SK-N-MC (cell line): ENCODE results near the gene ADGRL3.
A peak's percentile ranks its signal among the peaks of the same experiment; 100 is the strongest.

ENCODE experiments used
- DNase-seq: peaks from one replicate; pipeline ENCODE4 v3.0.0-alpha.2; 2011; ENCODE audit warnings: low read depth, low spot score
- H3K27ac ChIP-seq: fragments of 200-600 bp; sonication (generic); 2 replicates; pipeline ENCODE4 v1.5.1; 2016; ENCODE audit warnings: mixed run types
- H3K36me3 ChIP-seq: fragments of 200-600 bp; sonication (generic); 2 replicates; pipeline ENCODE4 v1.6.1; 2017; ENCODE audit warnings: antibody characterized with exemption, low read length, mixed read lengths; ENCODE audit not compliant: insufficient read depth
- H3K4me3 ChIP-seq: fragments of 200-600 bp; sonication (generic); 2 replicates; pipeline ENCODE4 v1.5.1; 2016
- H3K9ac ChIP-seq: fragments of 200-600 bp; sonication (generic); 2 replicates; pipeline ENCODE4 v1.8.0; 2017; ENCODE audit warnings: mixed run types, mixed read lengths; ENCODE audit not compliant: insufficient read length
- H3K9me3 ChIP-seq: fragments of 200-600 bp; sonication (generic); 2 replicates; pipeline ENCODE4 v1.6.1; 2017; ENCODE audit warnings: low read depth, mild to moderate bottlenecking, antibody characterized with exemption, low read length, moderate library complexity, mixed read lengths
- EZH2 ChIP-seq: fragments of 200-600 bp; sonication (generic); IDR thresholded peaks from one replicate; pipeline ENCODE4 v1.6.1; 2017; ENCODE audit warnings: antibody characterized with exemption
- FOXP2 ChIP-seq: optimal IDR thresholded peaks from 2 replicates; pipeline ENCODE3; 2011; ENCODE audit warnings: mild to moderate bottlenecking, moderate library complexity; ENCODE audit not compliant: insufficient read depth; ENCODE audit errors: extremely low read length, control extremely low read depth
- POLR2AphosphoS5 ChIP-seq: IDR thresholded peaks from 2 replicates; pipeline ENCODE4 v1.6.1; 2012; ENCODE audit warnings: mild to moderate bottlenecking, low read depth, low read length, borderline replicate concordance

The ADGRL3 gene

DNA sequence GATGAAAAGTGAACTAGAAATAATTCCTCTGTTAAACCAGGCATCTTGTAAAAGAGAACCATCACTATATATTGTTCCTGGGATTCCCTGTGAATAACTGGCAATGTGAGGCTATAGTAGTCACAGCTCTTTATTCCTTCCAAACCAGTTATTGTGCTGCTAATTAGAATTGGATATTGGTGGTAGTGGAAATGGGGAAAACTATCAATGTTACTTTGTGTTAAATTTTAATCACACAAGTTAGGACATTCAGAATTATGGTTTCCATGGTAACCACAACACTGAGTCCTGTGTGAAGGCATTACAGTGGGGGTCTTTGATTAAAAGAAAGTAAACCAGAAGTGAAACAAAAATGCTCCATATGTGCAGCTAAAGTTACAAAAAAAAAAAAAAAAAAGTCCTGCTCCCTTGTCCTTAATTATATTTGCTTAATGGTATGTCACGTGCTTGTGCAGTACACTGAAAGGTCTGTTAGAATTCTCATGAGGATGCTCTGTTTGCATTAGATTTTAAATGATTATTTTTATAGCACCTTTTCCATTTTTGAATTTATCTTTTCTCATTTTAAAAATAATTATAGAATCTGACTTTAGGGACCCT lies 200.4 kb downstream of the ADGRL3 start:
- DNase-seq: no peak
- Histone ChIP-seq H3K4me3 (no peak overlapping the region), H3K9me3 (no peaks in the 10 kb centered on the region), H3K36me3 (no peaks in the 10 kb centered on the region), H3K9ac (no peak overlapping the region), H3K27ac (no peak overlapping the region)
- no peak for TF ChIP-seq EZH2

DNA sequence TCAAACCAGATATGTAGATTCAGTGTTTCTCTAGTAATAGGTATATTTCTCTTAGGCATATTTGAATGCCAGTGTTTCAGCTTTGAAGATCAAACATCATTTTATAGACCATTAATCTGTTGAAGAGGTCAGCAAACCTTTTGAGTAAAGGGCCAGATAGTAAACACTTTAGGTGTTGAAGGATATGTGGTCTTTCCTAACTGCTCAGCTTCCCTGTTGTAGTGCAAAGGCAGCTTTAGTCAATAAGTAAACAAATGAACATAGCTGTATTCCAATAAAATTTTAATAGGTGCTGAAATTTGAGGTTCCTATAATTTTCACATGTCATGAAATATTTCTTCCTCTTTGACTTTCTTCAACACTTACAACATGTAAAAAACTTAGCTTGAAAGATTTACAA lies 201.6 kb downstream of the ADGRL3 start:
- no peak overlapping the region for H3K4me3 ChIP-seq
- no peak for DNase-seq
- no peak overlapping the region for H3K27ac ChIP-seq
- TF ChIP-seq POLR2AphosphoS5 (no peak), FOXP2 (no peak), EZH2 (no peak)
- no peaks in the 10 kb centered on the region for H3K9me3 ChIP-seq
- no peak overlapping the region for H3K9ac ChIP-seq
- H3K36me3 ChIP-seq: no peaks in the 10 kb centered on the region

DNA sequence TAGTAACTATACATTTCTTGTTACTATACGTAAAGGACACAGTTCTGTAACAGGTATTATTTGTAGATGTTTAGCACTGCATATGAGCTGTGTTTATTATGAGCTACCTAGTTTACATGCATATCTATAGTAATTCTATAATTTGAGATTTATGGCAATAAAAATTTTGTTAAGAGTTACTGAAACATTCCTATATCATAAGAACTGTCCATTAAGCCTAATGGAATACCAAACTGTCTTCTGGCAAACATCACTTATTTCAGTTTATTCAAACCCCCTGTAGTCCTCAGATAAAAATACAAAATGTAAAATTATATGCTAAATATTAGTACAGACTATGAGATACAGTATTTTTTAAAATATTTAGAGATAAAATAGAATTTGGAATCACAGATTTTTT lies 205.2 kb downstream of the ADGRL3 start:
- H3K27ac ChIP-seq: no peak overlapping the region
- no peak for DNase-seq
- TF ChIP-seq EZH2 (no peak), FOXP2 (no peak), POLR2AphosphoS5 (no peak)
- no peaks in the 10 kb centered on the region for H3K9me3 ChIP-seq
- no peak overlapping the region for H3K4me3 ChIP-seq
- no peaks in the 10 kb centered on the region for H3K36me3 ChIP-seq
- H3K9ac ChIP-seq: no peak overlapping the region

DNA sequence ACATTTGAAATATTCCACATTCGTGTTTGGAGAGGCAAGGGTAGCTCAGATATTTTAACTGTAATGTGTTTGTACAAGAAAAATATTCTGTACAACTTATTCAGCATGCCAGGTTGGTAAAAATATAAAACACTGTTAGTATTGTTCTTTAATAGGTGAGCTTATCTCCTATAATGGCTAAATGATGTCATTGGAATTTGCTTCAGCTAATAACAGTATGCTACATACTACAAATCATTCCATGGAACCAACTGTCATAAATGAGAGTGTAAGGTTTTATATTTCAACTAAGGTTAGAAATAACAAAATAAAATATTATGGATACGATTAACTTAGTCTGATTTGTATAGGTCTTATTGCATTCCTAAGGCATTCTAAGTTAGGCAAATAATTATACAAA lies 206.6 kb downstream of the ADGRL3 start:
- no peak for DNase-seq
- no peak for TF ChIP-seq EZH2
- TF ChIP-seq FOXP2: no peak
- TF ChIP-seq POLR2AphosphoS5: no peak
- Histone ChIP-seq H3K9ac (no peak overlapping the region), H3K4me3 (no peak overlapping the region), H3K27ac (no peak overlapping the region), H3K36me3 (no peaks in the 10 kb centered on the region), H3K9me3 (no peaks in the 10 kb centered on the region)

DNA sequence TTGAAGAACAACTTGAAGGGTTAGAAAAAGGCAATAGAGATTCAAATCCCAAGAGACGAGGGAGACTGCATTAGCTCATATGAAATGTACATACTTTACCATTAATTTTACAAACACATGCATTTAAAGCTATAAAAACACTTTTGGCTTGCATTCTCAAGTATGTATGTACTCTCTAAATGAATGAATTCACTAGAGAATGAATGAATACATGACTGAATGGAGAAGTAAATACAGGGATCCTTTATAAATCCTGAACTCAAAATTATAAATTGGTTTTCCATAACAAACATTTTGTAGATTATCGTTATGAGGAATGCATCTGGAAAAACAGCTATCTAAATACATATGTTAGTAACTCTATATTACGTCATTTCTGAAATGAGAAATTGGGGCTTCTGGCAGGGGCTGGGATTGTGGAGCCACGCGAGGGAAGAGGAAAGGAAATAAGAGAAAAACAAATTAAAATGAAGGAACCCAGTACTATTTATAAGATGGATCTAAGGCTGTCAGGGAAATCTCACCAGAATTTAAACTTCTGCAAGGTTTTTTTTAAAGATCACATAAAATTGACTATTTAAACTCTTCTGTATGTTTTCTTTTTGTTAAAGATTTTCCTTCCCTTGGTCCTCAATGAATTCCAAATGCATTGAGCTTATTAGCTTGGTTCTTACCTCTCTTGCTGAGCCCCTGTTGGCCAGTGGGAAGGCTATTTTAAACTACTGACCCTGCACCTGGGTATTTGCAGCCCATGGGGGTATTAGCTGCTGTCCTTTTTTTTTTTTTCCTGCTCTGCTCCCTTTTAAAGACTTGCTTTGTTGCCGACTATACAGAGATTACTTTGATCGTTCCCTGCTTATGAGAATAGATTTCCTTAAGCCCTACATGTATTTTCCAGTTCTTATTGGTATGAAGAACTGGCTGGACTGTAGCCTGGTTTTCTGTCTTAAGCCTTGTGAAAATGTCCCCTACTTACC lies 207.8 kb downstream of the ADGRL3 start:
- H3K27ac ChIP-seq: no peak overlapping the region
- H3K36me3 ChIP-seq: no peaks in the 10 kb centered on the region
- H3K4me3 ChIP-seq: no peak overlapping the region
- H3K9me3 ChIP-seq: no peaks in the 10 kb centered on the region
- peak; percentile 16 for DNase-seq
- H3K9ac ChIP-seq: no peak overlapping the region
- TF ChIP-seq FOXP2: no peak
- no peak for TF ChIP-seq EZH2
- TF ChIP-seq POLR2AphosphoS5: no peak

DNA sequence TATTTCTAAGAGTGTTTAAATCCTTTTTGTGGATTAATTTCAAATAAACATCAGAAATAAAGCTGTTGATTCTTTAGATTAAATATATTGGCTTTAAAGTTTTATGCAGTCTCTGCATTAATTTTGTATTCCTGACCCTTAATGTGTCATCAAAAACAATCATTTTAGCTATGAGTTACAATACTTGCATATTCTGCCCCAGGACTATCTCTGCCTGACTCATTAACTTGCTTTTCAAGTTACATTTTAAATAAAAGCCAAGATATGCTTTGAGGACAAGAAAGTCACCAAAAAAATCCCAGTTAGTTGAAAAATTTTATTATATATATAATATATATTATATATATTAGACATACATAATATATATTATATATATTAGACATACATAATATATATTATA lies 208.7 kb downstream of the ADGRL3 start:
- no peak overlapping the region for H3K27ac ChIP-seq
- H3K9me3 ChIP-seq: no peaks in the 10 kb centered on the region
- no peak overlapping the region for H3K9ac ChIP-seq
- DNase-seq: no peak
- no peak for TF ChIP-seq EZH2
- TF ChIP-seq FOXP2: no peak
- TF ChIP-seq POLR2AphosphoS5: no peak
- H3K4me3 ChIP-seq: no peak overlapping the region
- no peaks in the 10 kb centered on the region for H3K36me3 ChIP-seq

DNA sequence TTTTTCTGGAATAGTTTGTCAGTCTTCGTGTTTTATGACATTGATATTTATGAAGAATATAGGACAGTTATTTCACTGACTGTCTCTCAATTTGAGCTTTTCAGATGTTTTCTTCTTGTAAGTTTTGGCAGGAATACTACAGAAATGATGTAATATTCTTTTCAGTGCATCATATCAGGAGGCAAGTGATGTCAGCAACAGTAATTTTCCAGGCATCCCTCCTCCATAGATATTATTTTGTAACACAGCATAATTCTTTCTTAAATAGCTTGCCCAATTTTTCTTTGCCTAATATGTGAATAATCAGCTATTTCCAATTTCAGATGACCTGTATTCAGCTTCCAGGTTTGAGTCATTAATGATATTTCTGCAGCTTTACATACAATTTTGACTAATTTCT lies 211.1 kb downstream of the ADGRL3 start:
- Histone ChIP-seq H3K36me3 (no peaks in the 10 kb centered on the region), H3K4me3 (no peak overlapping the region), H3K9ac (no peak overlapping the region), H3K27ac (no peak overlapping the region), H3K9me3 (no peaks in the 10 kb centered on the region)
- TF ChIP-seq FOXP2 (no peak), EZH2 (no peak), POLR2AphosphoS5 (no peak)
- no peak for DNase-seq

DNA sequence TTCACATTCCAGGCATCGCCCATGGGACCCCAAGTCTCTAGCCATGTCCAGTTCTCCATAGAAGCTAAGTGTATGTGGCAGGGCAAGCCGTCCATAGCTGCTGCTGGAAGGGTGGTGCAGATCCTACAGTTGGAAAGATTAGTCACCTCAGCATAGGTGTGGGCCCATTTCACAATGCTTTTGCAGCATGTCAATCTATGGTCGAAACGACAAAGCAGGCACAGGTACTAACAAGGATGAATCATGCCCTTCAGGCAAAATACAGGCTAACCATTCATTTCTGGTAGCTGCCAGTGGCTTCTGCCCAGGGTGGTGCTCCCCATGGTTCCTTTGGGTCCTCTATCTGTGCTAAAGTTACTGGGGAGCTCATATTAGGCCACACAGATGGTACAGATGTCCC lies 225.2 kb downstream of the ADGRL3 start:
- Histone ChIP-seq H3K9me3 (no peaks in the 10 kb centered on the region), H3K27ac (no peak overlapping the region), H3K9ac (no peak overlapping the region), H3K4me3 (no peak overlapping the region), H3K36me3 (no peaks in the 10 kb centered on the region)
- TF ChIP-seq EZH2 (no peak), FOXP2 (no peak), POLR2AphosphoS5 (no peak)
- DNase-seq: no peak

DNA sequence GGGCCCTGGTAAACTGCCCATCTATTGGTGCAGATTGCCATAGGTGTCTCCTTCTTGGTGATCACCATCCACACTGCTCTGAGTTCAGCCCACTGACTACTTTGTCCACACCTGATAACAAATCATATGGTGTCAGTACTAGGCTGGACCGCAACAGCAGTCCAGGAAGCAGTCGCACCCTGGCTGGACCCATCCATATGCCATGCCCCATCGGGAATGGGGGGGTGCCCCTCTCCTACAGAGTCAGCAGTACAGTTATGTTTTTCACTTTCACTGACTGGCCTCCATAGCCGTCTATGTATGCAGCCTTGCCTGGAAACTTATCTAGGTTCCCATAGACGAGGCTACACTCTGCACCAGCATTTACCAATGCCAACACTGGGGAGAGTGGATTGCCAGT lies 226.1 kb downstream of the ADGRL3 start:
- Histone ChIP-seq H3K4me3 (no peak overlapping the region), H3K27ac (no peak overlapping the region), H3K36me3 (no peaks in the 10 kb centered on the region), H3K9me3 (no peaks in the 10 kb centered on the region), H3K9ac (no peak overlapping the region)
- no peak for DNase-seq
- TF ChIP-seq FOXP2 (no peak), POLR2AphosphoS5 (no peak), EZH2 (no peak)
